Cardiac fibroblast (primary cell): ENCODE measurements around the gene CLSTN1.

Experiments used
- DNase-seq, 2 donors: peaks; one replicate each; pipeline versions ENCODE4 v3.0.0 to v3.0.0-alpha.2; 2010; ENCODE audit warnings: low read depth in 2 of 2
- H3K4me3 ChIP-seq, 2 donors: replicated peaks in 1 of 2; 1 replicate in 1 of 2; 2 replicates in 1 of 2; pipeline ENCODE4 v1.5.1; 2011; ENCODE audit warnings: low read depth in 2 of 2, low read length in 2 of 2, mild to moderate bottlenecking in 2 of 2, moderate library complexity in 1 of 2
- CTCF ChIP-seq: IDR thresholded peaks from one replicate; pipeline ENCODE4 v1.5.1; 2011; ENCODE audit warnings: low read depth, mild to moderate bottlenecking, low read length, inconsistent platforms

Gene CLSTN1

GRCh38 chr1:9869831-9870251 lies 46.1 kb upstream of the CLSTN1 start:
- TF ChIP-seq CTCF, result no peak
- DNase-seq, result no peak
- no peak overlapping the region for H3K4me3 ChIP-seq

GRCh38 chr1:9868244-9868590 lies 44.5 kb upstream of the CLSTN1 start:
- no peak overlapping the region for H3K4me3 ChIP-seq
- no peak for DNase-seq
- TF ChIP-seq CTCF, result no peak

- DNase-seq, result peak; percentile 76
- TF ChIP-seq CTCF, result peak; percentile 96
- H3K4me3 ChIP-seq, result no peak overlapping the region
Observed at GRCh38 chr1:9867408-9868243, 43.9 kb upstream of the CLSTN1 start.

- no peak for DNase-seq
- no peak overlapping the region for H3K4me3 ChIP-seq
- TF ChIP-seq CTCF, result no peak
Observed at GRCh38 chr1:9866836-9867235, 43.1 kb upstream of the CLSTN1 start.

- DNase-seq, result no peak
- no peak for TF ChIP-seq CTCF
- H3K4me3 ChIP-seq, result no peak overlapping the region
Observed at GRCh38 chr1:9865724-9866123, 42.0 kb upstream of the CLSTN1 start.

- no peak overlapping the region for H3K4me3 ChIP-seq
- DNase-seq, result no peak
- no peak for TF ChIP-seq CTCF
Observed at GRCh38 chr1:9863371-9863770, 39.6 kb upstream of the CLSTN1 start.

- no peak for DNase-seq
- H3K4me3 ChIP-seq, result no peak overlapping the region
- no peak for TF ChIP-seq CTCF
Observed at GRCh38 chr1:9861360-9861759, 37.6 kb upstream of the CLSTN1 start.
